DMS153 treated with DMSO at 0.1 percent for 48 hours (cell line): ENCODE measurements around the gene CRYBG3.

Source experiments
- DNase-seq: peaks from one replicate; lab custom pipeline; 2025; ENCODE audit not compliant: unreplicated experiment; lab: John Stamatoyannopoulos, UW

Gene CRYBG3

DNA sequence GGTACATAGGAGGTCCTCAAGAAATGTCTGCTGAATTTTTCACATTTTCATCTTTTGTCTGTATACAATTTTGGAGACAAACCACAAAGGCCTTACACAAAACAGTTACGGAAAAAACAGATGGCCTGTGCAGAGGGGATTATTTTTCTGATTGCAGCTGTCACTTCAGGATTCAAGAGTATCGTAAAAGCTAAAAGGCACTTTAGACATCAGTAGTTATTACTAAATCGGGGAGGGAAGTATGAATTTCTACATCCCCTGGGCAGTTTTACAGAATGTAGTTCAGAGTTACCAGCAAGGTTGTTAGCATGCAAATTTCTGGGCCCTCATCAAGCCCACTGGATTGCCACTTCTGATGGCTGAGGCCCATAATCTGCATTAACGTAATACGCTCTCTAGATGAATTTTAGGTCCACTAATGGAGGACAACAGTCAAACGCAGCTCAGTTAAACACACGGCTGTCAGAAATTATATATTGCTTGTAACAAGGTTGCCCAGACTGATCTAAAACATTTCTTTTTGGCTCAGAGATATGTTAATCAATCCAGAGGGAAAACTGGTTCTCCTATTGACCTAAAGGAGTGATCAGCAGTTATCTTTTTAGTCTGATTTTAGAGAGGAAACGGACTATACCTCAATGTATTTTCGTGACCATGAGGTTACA is 149.3 kb downstream of the CRYBG3 start:
- DNase-seq = no peak

DNA sequence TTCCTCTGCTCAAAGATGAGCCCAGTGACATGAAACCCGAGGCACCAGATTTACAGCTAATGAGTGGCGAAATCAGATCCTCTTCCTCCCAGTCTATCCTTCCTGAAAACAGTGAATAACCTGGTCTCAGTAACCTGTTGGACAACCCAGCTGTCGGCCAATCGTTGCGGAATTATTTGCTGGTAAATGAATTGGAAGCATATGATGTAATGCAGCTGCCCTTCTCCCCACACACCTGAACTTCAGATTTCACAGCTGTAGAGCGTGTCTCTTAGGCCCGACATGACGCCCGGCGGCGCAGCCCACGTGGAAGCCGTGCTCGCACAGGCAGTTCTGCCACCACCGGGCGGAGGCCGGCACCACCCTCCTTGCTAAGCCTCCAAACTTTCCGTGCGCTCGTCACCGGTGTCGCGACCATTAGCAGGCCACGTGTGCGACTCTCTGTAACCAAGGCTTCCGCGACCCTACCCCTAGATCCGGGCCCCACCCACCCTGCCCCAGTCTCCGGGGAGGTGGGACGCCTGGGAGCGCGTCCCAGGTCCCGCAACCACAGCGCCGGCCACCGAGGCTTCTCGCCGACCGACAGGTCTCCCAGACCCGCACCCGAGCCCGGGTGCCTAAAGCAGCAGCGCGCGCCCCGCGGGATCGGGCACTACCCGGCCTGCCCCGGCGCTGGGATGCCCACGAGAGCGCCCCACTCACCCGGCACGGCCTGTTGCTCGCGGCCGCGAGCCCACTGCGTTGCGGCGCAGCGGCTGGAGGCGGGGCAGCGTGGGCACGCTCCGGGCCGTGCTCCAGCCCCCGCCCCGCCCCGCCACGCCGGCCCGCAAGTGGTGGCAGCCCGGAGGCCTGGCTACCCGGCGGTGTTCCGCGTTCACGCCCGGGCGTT is 150.1 kb downstream of the CRYBG3 start, which contains the start of gene RIOX2:
Gene RIOX2 (minus strand): TSS at position 753 of the 889 bp plus-strand sequence. CDS start 4,838 bp downstream, outside the sequence.
- DNase-seq = peak; percentile 65

DNA sequence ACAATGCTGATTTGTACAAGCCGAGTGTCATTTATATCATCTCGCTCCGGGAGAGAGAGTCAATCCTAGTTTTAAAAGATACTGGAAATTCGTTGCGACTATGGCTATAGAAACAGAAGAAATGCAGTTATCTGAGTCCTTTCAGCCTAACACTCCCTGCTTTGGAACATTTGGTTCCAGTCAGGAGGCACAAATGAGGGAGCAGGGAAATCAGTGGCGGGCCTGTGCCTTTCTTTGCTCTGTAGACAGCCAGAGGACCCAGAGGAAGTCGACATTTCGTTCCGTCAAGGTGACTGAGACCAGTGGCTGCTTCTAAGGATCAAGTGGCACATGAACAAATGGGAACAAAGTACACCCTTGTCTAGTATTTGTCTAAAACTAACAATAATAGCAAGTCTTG is 151.2 kb downstream of the CRYBG3 start:
- DNase-seq = no peak

DNA sequence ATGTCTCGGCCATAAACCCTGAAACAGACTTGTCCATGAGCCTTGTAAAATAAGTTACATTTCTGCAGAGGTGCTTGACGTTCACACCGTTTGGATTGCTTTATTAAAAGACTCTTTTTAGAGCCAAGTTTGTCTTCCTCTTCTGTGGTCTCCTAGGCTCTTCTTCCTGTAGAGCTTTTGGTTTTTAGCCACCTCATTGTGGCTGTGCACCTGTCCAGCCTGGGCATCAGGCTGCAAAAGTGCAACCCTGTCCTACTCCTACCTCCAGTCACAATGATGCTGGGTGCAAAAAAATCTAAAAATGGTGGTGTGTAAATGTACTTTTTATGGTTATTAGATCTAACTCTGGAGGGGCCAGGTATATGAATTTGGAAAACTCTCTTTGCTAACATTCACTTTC is 153.2 kb downstream of the CRYBG3 start:
- DNase-seq = no peak

DNA sequence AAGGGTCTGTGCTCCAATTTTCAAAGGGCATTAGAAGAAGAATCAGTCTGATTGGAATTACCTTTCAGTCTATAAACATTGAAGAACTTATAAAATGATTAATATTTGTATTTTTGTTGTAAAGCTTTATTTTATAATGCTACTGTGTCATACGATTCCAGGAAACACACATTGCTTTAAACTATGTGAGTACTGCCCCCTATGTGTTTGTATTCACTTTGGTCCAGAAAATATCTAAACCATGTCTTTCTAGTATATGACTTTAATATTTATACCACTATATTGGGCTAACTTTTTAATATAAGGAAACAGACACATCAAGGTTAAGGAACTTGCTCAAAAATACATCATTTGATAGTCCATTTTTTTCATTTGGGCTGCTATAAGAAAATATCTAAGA is 153.7 kb downstream of the CRYBG3 start:
- no peak for DNase-seq

DNA sequence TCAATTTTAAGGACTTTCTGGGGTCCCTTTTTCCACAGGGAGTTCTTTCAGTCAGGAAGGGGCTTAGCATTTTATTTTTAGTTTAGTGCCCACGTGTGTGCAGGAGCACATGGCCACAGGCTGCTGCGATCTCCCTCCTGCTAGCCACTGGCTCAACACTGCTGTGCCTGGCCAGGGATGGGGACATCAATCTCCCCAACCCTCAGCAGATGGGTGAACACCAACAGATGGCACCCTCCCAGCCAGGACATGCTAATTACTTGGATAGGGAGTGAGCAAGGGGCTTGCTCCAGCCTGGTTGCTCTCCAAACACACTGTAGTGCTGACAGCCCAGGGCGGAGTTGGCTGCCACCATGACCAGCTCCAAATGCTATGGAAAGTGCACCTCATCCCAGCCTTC is 157.8 kb downstream of the CRYBG3 start:
- no peak for DNase-seq

DNA sequence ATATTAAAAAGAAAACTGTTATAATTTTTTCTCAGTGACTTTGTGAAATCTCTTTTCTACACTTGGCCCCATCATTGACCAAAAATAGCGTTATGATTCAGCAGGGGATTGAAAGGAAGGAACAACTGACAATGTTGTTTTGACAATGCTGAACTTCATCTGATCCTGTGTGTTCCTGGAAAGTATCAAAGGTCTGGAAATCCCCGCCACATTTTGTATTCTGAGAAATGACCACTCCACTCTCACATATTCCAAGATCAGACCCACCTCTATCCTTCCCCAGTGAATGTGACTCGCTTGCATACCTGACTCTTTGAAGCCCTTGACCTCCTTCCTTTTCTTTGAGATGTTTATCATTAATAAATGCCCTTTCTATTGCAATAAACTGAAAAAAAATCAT is 160.1 kb downstream of the CRYBG3 start:
- no peak for DNase-seq

DNA sequence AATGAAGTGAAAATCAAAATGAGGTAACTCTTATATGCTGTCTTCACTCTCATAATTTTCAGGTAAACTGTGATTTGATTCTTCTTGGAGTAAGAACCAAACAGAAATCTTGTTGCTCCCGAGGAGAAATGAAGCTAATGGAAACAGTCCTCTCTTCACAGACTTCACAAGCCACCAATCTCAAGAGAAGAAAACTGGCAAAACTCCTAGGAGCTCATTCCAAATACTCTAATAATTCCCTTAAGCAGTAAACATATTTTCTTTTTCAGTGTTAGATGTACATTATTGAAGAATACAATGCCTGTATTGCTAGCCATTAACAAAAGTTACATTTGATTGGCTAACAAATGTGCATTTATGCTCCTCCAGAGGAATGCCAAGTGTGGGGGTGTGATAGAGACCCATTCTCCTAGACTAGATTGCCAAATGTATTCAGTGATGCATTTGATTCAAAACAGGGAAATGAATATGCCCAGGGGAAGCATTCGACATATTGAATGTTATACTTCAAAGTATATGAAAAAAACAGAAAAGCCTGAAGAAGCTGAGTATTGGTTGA is 162.2 kb downstream of the CRYBG3 start:
- no peak for DNase-seq

DNA sequence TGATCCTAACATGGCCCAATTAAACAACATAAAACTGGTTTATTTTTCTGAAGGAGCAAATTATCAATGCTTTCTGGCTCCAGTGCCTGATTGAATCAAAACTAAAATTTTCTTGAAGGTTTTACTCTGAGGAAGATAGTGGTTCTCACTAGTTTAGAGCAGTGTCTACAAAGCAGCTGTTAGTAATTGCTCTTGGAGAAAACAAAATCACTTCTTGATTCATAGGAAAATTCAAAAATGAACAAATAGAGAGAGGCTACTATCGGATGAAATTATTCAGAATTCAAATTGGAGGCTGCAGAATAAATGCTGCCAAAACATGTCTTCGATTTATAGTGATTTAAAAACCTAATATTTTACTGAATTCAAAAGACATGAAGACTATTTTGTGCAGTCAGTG is 165.5 kb downstream of the CRYBG3 start:
- no peak for DNase-seq

DNA sequence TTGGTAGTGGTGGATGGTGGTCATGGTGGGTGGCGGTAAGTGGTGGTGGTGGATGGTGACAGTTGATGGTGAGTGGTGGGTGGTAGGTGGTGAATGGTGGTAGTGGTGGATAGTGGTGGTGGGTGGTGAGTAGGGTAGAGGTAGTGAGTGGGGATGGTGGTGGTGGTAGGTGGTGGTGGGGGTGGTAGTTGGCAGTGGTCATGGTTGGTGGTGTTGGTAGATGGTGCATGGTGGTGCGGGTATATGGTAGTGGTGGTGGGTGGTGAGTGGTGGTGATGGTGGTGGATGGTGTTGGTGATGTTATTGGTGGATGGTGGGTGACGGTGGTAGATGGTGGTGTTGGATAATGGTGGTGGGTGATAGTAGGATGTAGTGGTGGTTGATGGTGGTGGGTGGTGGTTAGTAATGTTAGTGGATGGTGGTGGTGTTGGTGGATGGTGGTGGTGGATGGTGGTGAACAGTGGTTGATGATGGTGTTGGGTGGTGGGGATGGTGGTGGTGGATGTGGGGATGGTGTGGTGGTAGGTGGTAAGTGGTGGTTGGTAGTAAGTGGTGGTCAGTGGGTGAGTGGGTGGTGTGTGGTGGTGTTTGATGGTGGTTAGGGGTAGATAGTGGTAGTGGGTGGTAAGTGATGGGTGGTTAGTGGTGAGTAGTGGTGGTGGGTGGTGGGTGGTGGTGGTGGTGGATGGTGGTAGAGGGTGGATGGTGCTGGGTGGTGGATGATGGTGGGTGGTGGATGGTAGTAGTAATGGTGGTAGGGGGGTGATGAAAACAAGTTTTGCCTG is 167.2 kb downstream of the CRYBG3 start:
- no peak for DNase-seq

DNA sequence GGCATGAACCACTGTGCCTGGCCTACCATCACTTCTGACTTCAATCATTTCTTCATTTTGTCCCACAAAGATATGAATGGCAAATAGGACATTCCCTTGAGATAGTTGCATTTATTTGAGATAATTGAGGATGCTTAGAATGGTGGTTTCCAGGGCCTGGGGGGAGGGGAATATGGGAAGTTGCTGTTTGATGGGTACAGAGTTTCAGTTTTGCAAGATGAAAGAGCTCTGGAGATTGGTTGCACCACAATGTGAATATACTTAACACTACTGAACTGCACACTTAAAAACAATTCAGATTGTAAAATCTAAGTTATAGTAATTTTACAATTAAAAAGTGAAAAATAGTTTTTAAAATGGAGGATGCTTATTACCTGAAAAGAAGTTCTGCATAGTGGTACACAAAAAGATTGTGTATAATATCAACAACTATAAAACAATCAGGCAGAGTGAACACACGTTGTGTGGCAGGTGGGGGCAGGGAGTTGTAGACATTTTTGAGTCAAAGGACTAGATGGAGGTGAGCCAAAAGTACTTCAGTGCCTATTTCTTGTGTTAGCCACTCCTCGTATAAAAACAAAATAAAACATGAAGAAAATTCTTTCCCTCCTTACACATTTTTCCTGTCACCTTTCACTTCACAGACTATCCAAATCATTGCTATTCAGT is 168.9 kb downstream of the CRYBG3 start:
- DNase-seq = no peak

DNA sequence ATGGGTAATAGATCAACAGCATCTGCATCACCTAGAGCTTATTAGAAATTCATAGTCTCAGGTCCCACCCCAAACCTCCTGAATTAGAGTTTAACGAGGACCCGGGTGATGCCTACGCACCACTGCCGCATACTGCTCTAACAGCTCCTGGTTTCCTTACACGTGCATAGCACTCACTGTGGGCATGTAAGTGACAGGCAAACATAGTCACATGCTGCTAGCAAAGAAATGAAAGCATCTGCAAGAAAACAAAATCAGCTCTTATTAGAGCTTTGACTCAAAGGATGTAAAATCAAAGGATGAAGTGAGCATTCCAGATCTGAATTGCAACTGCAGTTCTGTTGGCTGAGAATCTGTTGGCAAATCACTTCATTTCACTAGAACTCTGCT is 169.5 kb downstream of the CRYBG3 start:
- DNase-seq = no peak

DNA sequence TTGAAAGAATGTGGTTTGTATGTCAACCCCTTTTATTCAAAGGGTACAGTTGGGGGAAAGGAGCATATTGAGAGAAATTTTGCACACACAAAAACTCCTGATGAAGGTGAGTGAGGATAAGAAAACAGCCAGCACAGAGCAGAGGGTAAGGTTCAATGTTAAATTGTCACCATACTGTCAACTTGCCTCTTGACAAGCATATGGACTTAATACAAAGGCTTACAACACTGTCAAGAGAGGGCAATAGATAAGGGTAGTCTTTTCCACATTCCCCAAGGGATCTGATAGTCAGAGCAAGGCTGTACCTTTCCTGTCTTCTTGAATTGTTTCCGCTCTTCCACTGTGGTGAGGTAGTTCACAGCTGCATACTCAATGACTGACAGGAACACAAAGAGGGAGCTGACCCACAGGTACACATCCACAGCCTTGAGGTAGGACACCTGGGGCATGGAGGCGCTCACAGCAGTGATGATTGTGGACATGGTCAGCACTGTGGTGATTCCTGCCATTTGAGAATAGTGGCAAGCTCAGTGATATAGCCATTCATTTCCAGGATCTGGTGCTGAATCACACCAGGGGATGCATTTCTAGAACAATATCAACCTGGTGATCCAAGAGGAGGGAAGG is 170.8 kb downstream of the CRYBG3 start:
- DNase-seq = no peak

DNA sequence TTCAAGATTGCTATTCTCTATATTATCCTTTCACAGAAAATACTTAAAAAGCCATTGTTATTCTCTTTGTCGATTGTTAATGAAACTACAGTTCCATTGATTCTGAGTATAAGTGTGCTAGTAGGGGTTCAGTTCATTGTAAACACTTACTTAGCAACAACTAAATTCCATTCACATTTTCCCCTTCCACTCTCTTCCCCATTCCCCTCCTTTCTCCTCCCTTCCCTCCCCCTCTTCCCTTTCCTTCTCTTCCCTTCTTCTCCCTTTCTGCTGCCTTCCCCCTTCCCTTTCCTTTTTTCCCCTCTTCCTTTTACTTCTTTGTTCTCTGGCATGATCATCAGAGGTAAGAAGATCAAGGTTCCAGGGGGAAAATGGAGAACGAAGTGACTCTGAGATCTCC is 171.7 kb downstream of the CRYBG3 start:
- no peak for DNase-seq

DNA sequence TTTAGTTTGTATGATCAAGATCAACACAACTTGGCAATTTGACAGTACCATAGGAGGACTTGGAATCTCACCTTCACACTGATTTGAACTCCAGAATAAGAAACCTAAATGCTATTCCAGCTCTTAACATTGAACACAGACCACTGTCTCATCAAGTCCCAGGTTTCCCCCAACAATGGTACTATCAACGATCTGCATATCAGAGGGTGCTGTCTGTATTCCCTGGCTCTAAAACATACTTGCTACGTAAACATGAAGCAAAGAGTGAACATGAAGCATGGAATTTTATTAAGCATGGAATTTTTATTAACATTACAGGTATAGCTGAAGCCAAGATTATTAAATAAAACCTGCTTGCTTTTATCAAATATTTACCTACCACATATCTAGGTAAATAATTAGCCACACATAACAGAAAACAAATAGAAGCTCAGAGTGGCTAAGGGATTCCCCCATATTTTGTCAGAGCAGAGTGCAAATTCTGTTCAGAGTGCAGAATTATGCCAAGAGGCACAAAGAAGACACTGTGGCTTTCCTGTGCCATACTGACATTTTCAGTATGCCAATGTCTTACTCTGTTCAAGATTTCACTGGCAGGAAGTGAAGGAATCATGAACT is 172.6 kb downstream of the CRYBG3 start:
- DNase-seq = no peak
